GM23338 (cell line): Measurements from ENCODE around the gene KCNH6. TPM values are rescaled to one million over a fixed set of nuclear protein-coding genes. Genes with fewer than 3 reads are reported as not detected.

ENCODE experiments used
- ATAC-seq: fragments of 200-7000 bp; cut with Tn5 transposase; 3 replicates; pipeline ENCODE4 v1.9.1; 2020
- DNase-seq: peaks from one replicate; pipeline ENCODE4 v3.0.0-alpha.2; 2015; ENCODE audit warnings: low spot score
- H2AFZ ChIP-seq: fragments of 200-600 bp; sonication (generic); 2 replicates; pipeline ENCODE4 v1.8.0; 2016; ENCODE audit warnings: antibody characterized with exemption, mild to moderate bottlenecking, moderate library complexity
- H3F3A ChIP-seq: fragments of 200-600 bp; sonication (generic); replicated peaks from 2 replicates; pipeline ENCODE4 v1.8.0; 2017; ENCODE audit warnings: antibody characterized with exemption, mixed run types, low read depth
- H3K27ac ChIP-seq: fragments of 200-600 bp; sonication (generic); 2 replicates; pipeline ENCODE4 v1.6.1; 2016; ENCODE audit warnings: low read depth
- H3K27me3 ChIP-seq: fragments of 200-600 bp; sonication (generic); 2 replicates; pipeline ENCODE4 v1.8.0; 2016; ENCODE audit warnings: mild to moderate bottlenecking, mixed run types, moderate library complexity; ENCODE audit not compliant: insufficient read depth
- H3K36me3 ChIP-seq: fragments of 200-600 bp; sonication (generic); 2 replicates; pipeline ENCODE4 v1.8.0; 2016; ENCODE audit warnings: mild to moderate bottlenecking; ENCODE audit not compliant: insufficient read depth
- H3K4me1 ChIP-seq: fragments of 200-600 bp; sonication (generic); 2 replicates; pipeline ENCODE4 v1.8.0; 2016; ENCODE audit warnings: mild to moderate bottlenecking, moderate library complexity; ENCODE audit not compliant: insufficient read depth
- H3K4me2 ChIP-seq: fragments of 200-600 bp; sonication (generic); 2 replicates; pipeline ENCODE4 v1.7.1; 2017; ENCODE audit warnings: mixed run types
- H3K4me3 ChIP-seq: fragments of 200-600 bp; sonication (generic); 2 replicates; pipeline ENCODE4 v1.6.1; 2016; ENCODE audit warnings: mixed run types
- H3K79me2 ChIP-seq: fragments of 200-600 bp; sonication (generic); replicated peaks from 2 replicates; pipeline ENCODE4 v1.8.0; 2017; ENCODE audit warnings: mild to moderate bottlenecking; ENCODE audit not compliant: insufficient read depth
- H3K9me2 ChIP-seq: fragments of 200-600 bp; sonication (generic); 2 replicates; pipeline ENCODE4 v1.8.0; 2017; ENCODE audit not compliant: insufficient read depth
- H4K20me1 ChIP-seq: fragments of 200-600 bp; sonication (generic); replicated peaks from 2 replicates; pipeline ENCODE4 v1.8.0; 2017; ENCODE audit warnings: mild to moderate bottlenecking; ENCODE audit not compliant: insufficient read depth
- H3K27ac Mint-ChIP-seq: 2 replicates; pipeline ENCODE4 v1.8.0; 2020; ENCODE audit warnings: inconsistent platforms, mild to moderate bottlenecking, moderate library complexity, mixed read lengths
- H3K27me3 Mint-ChIP-seq: 3 replicates; pipeline ENCODE4 v1.8.0; 2022; ENCODE audit warnings: low read depth, mild to moderate bottlenecking, moderate library complexity, mixed read lengths, inconsistent platforms; ENCODE audit not compliant: insufficient read depth, poor library complexity
- H3K36me3 Mint-ChIP-seq: 3 replicates; pipeline ENCODE4 v1.8.0; 2021; ENCODE audit warnings: low read depth, mild to moderate bottlenecking, inconsistent platforms, moderate library complexity, mixed read lengths
- H3K4me1 Mint-ChIP-seq: 3 replicates; pipeline ENCODE4 v1.8.0; 2020; ENCODE audit warnings: mild to moderate bottlenecking, inconsistent platforms, mixed read lengths
- H3K4me3 Mint-ChIP-seq: 3 replicates; pipeline ENCODE4 v1.8.0; 2021; ENCODE audit warnings: moderate library complexity, mild to moderate bottlenecking, inconsistent platforms, mixed read lengths
- H3K9me3 Mint-ChIP-seq: 3 replicates; pipeline ENCODE4 v1.8.0; 2020; ENCODE audit warnings: moderate library complexity, mild to moderate bottlenecking, inconsistent platforms, mixed read lengths
- CREB1 ChIP-seq: fragments of 250-450 bp; sonication (Bioruptor Pico); IDR thresholded peaks from 2 replicates; pipeline ENCODE4 v1.5.0; 2020; ENCODE audit warnings: low read depth, mild to moderate bottlenecking, moderate library complexity
- ETS1 ChIP-seq: IDR thresholded peaks from 2 replicates; pipeline ENCODE4 v1.6.1; 2016; ENCODE audit warnings: antibody characterized with exemption
- EZH2phosphoT487 ChIP-seq: fragments of 200-600 bp; sonication (generic); IDR thresholded peaks from one replicate; pipeline ENCODE4 v1.8.1; 2018; ENCODE audit warnings: antibody characterized with exemption; ENCODE audit not compliant: unreplicated experiment
- JUNB ChIP-seq: IDR thresholded peaks from one replicate; pipeline ENCODE4 v1.6.1; 2016; ENCODE audit warnings: antibody characterized with exemption; ENCODE audit not compliant: unreplicated experiment
- POLR2AphosphoS5 ChIP-seq: IDR thresholded peaks from 2 replicates; pipeline ENCODE4 v1.6.1; 2016; ENCODE audit warnings: antibody characterized with exemption, low read depth
- STAT1 ChIP-seq: IDR thresholded peaks from one replicate; pipeline ENCODE4 v1.6.1; 2016; ENCODE audit warnings: antibody characterized with exemption; ENCODE audit not compliant: unreplicated experiment
- ZNF114 ChIP-seq: fragments of 250-450 bp; sonication (Bioruptor Pico); IDR thresholded peaks from 2 replicates; pipeline ENCODE4 v1.5.0; 2020; ENCODE audit warnings: mild to moderate bottlenecking, moderate library complexity
- ZNF331 ChIP-seq: fragments of 250-450 bp; sonication (Bioruptor Pico); IDR thresholded peaks from 2 replicates; pipeline ENCODE4 v1.5.0; 2020; ENCODE audit warnings: low read depth, mild to moderate bottlenecking, moderate library complexity
- ZNF462 ChIP-seq: fragments of 250-450 bp; sonication (Bioruptor Pico); IDR thresholded peaks from 2 replicates; pipeline ENCODE4 v1.5.0; 2020; ENCODE audit warnings: mild to moderate bottlenecking, moderate library complexity
- polyA plus RNA-seq: library from polyadenylated mRNA; unstranded; fragments of >200 nt; fragmentation: Nextera tagmentation; extraction: Ambion mirVana; gene quantifications from 2 replicates; pipeline ENCODE4 v1.2.1, GENCODE V29; 2016
- total RNA-seq: library from RNA; depleted of rRNA; stranded (reverse); fragments of >200 nt; shearing (Covaris generic); gene quantifications from 2 replicates; pipeline ENCODE4 v1.2.3, GENCODE V29; 2014

KCNH6 gene
- total and polyA plus RNA-seq, 2 experiments from 2014 or later = 1.3 to 2.8 TPM

- Histone ChIP-seq H3K36me3 (no peaks in the 10 kb centered on the region), H3K27me3 (peaks cover 26% of the 10 kb centered on the region), H3K9me2 (no peaks in the 10 kb centered on the region), H3K4me1 (peaks cover 7% of the 10 kb centered on the region; the same call in 1 of the 2 replicates), H3K27ac (no peak overlapping the region), H3K4me2 (no peak overlapping the region), H3K4me3 (no peak overlapping the region), H2AFZ (no peak overlapping the region), H3F3A (no peaks in the 10 kb centered on the region), H3K79me2 (no peaks in the 10 kb centered on the region), H4K20me1 (no peaks in the 10 kb centered on the region)
- peaks cover 28% of the 10 kb centered on the region for H3K27me3 Mint-ChIP-seq
- DNase-seq (no peak), ATAC-seq (no peak)
- H3K36me3 Mint-ChIP-seq = no peaks in the 10 kb centered on the region; the same call in 1 of the 3 replicates
- no peak overlapping the region for H3K4me3 Mint-ChIP-seq
- peaks cover 21% of the 10 kb centered on the region for H3K4me1 Mint-ChIP-seq
- no peaks in the 10 kb centered on the region for H3K9me3 Mint-ChIP-seq
- TF ChIP-seq EZH2phosphoT487 (no peak), STAT1 (no peak), ZNF462 (CRISPR knock-in tag) (no peak), CREB1 (CRISPR knock-in tag) (no peak), ZNF114 (CRISPR knock-in tag) (no peak), ZNF331 (no peak), POLR2AphosphoS5 (no peak), ETS1 (no peak), JUNB (no peak)
- no peak overlapping the region for H3K27ac Mint-ChIP-seq
These were observed 19.0 kb downstream of the KCNH6 start for GRCh38 chr17:63542218-63542545.
